ENCODE data around the gene NKAIN2.
"Not testable (repeated sequence)": the region's sequence is repeated elsewhere in the genome, so short reads cannot be mapped to it uniquely, and the experiment has no call there.

The NKAIN2 gene

GRCh38 chr6:124205921-124206320 is 402.3 kb downstream of the NKAIN2 start:
- no peak for DNase-seq (ENCODE audit: low read depth)

GRCh38 chr6:124223611-124224345 is 420.1 kb downstream of the NKAIN2 start:
- DNase-seq (ENCODE audit: low read depth) = no peak

GRCh38 chr6:124226396-124226795 is 422.7 kb downstream of the NKAIN2 start:
- DNase-seq (ENCODE audit: low read depth) = no peak

GRCh38 chr6:124233221-124233620 is 429.6 kb downstream of the NKAIN2 start:
- no peak for DNase-seq (ENCODE audit: low read depth)

- DNase-seq (ENCODE audit: low read depth) = no peak
Observed at GRCh38 chr6:124234801-124235200, 431.1 kb downstream of the NKAIN2 start.

GRCh38 chr6:124237911-124238310 is 434.2 kb downstream of the NKAIN2 start:
- DNase-seq (ENCODE audit: low read depth) = no peak

- DNase-seq (ENCODE audit: low read depth) = not testable (repeated sequence)
Observed at GRCh38 chr6:124238408-124238807, 434.7 kb downstream of the NKAIN2 start.

- no peak for DNase-seq (ENCODE audit: low read depth)
Observed at GRCh38 chr6:124254941-124255685, 451.4 kb downstream of the NKAIN2 start.

GRCh38 chr6:124260337-124260736 is 456.7 kb downstream of the NKAIN2 start:
- no peak for DNase-seq (ENCODE audit: low read depth)

GRCh38 chr6:124269733-124270132 is 466.1 kb downstream of the NKAIN2 start:
- DNase-seq (ENCODE audit: low read depth) = no peak

GRCh38 chr6:124273701-124274100 is 470.0 kb downstream of the NKAIN2 start:
- DNase-seq (ENCODE audit: low read depth) = no peak

- no peak for DNase-seq (ENCODE audit: low read depth)
Observed at GRCh38 chr6:124282541-124282940, 478.9 kb downstream of the NKAIN2 start.

- DNase-seq (ENCODE audit: low read depth) = no peak
Observed at GRCh38 chr6:124283486-124283885, 479.8 kb downstream of the NKAIN2 start.

- DNase-seq (ENCODE audit: low read depth) = no peak
Observed at GRCh38 chr6:124285146-124285545, 481.5 kb downstream of the NKAIN2 start.

- DNase-seq (ENCODE audit: low read depth) = no peak
Observed at GRCh38 chr6:124294574-124295200, 491.0 kb downstream of the NKAIN2 start.

- DNase-seq (ENCODE audit: low read depth) = no peak
Observed at GRCh38 chr6:124297507-124297906, 493.8 kb downstream of the NKAIN2 start.

GRCh38 chr6:124298730-124299129 is 495.1 kb downstream of the NKAIN2 start:
- DNase-seq (ENCODE audit: low read depth) = no peak

GRCh38 chr6:124300907-124301306 is 497.2 kb downstream of the NKAIN2 start:
- not testable (repeated sequence) for DNase-seq (ENCODE audit: low read depth)

- no peak for DNase-seq (ENCODE audit: low read depth)
Observed at GRCh38 chr6:124303971-124304370, 500.3 kb downstream of the NKAIN2 start.

GRCh38 chr6:124310139-124310538 is 506.5 kb downstream of the NKAIN2 start:
- no peak for DNase-seq (ENCODE audit: low read depth)

GRCh38 chr6:124319410-124319809 is 515.7 kb downstream of the NKAIN2 start:
- DNase-seq (ENCODE audit: low read depth) = no peak

GRCh38 chr6:124324237-124324636 is 520.6 kb downstream of the NKAIN2 start:
- DNase-seq (ENCODE audit: low read depth) = no peak

- DNase-seq (ENCODE audit: low read depth) = no peak
Observed at GRCh38 chr6:124330197-124330596, 526.5 kb downstream of the NKAIN2 start.
